CD4-positive, alpha-beta T cell treated with Interleukin-4 for 1 hour (primary cell): ENCODE results near the gene ENTPD3.
A peak's percentile ranks its signal among the peaks of the same experiment; 100 is the strongest.
"Not testable (repeated sequence)": the region's sequence is repeated elsewhere in the genome, so short reads cannot be mapped to it uniquely, and the experiment has no call there.

Experiments
- DNase-seq, 2 donors: peaks; one replicate each; pipeline ENCODE4 v3.0.0-alpha.2; 2020 to 2022

The ENTPD3 gene

DNA sequence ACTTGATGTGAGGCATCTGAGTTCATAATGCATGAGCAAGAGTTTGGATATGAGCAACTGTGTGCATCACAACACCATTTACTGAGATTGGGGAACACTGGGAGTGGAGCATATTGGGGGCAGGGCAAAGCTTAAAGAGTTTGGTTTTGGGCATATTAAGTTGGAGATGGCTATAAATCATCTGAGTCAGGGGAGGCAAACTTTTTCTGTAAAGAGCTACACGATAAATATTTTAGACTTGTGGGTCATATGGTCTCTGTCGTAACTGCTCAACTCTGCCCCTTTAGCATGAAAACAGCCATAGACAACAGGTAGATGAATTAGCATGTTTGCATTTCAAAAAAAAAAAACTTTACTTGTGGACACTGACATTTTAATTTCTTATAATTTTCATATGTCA lies 20.0 kb downstream of the ENTPD3 start:
- no peak for DNase-seq

DNA sequence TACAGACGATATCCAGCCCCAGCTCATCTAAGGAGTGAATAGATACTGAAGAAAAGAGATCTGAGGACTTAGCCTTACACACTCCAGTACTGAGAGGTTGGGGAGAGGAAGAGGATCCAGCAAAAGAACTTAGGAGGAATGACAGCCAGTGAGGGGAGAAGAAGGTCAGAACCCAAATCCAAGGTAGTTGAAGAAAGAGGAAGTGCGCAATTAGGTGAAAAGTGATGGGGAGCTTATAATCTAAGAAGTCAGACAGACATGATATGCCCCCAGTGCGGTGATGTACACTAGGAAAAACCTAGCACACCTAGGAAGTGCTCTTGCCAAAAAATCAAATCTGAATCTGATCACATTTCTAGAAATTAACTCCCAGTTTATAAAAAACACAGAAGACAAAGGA lies 20.6 kb downstream of the ENTPD3 start:
- DNase-seq, result no peak

DNA sequence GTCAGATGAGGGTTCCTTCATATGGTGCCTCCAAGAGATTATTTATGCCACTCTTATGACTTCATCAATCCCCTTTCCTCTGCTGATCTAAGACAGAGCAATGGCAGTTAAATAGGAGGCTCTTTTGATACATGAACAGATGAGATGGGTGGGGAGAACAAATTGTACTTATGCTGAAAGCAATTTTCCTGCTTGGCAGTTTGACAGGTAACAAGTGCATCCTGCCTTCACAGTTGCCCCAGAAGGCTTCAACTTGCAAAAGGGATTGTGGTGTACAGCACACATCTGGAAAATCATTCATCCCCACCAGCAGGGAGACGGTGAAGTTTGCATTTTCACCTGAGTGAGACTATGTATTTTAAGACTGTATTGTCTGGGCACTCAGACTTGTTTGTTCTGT lies 27.3 kb downstream of the ENTPD3 start:
- no peak for DNase-seq

DNA sequence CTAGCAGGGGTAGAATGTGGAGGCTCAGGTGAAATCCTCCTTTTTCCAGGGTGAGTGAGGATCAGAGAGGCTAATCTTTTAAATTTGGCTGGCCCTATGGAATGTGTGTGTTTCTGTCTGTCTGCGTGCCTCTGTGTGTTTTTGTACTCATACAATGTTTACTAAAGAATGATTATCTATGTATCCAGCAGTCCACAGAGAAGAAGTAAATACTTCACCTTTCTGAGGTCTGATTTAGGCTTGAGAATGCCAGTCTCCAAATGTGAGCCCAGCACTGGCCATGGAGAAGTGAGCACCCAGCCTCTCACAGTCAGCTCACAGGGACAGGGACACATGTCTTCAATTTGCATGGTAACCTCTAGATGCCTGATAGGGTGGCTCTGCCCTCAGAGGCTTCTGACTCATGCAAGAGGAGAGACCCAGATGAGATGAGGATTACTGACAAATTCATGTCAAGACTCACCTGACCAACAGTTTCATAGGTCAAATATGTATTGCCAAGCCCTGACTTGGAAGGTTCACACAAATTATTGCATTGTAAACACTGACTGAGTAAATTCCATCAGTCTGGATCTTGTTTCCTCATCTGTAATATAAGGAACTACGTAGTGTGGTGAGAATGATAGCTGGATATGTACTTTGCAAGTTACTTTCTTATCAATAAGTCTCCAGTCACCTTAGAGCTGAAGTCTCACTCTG lies 31.0 kb downstream of the ENTPD3 start:
- DNase-seq, result no peak

DNA sequence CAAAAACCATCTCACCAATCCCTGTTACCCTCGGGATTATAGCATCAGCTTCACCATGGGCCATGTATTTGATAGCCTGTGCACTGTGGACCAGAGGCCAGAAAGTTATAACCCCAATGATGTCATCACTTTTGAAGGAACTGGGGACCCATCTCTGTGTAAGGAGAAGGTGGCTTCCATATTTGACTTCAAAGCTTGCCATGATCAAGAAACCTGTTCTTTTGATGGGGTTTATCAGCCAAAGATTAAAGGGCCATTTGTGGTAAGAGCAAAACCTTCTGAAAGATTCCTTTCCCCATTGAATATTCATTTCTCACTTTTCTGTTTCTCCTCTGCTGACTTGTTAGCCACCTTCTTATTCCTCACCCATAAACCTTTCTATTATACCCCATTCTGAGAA lies 35.9 kb downstream of the ENTPD3 start:
- DNase-seq, result no peak

DNA sequence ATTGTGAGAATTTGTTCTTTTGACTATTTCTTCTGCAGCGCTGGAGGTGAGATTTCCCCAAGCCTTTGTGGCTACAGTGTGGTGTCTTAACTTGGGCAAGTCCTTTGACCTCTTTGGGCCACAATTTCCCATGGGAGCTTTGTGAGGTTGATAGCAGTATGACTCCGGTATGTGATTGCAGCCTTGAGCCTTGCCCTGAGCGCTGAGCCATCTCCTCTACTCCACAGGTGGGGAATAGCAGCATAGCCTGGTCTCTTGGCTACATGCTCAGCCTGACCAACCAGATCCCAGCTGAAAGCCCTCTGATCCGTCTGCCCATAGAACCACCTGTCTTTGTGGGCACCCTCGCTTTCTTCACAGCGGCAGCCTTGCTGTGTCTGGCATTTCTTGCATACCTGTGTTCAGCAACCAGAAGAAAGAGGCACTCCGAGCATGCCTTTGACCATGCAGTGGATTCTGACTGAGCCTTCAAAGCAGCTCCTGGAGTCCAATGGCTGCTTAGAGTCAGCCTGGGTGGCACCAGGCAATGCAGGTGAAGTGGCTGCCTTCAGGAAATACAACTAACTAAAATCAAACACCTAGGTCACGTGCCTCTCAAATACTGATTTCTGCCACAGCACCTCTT lies 40.2 kb downstream of the ENTPD3 start:
- no peak for DNase-seq

DNA sequence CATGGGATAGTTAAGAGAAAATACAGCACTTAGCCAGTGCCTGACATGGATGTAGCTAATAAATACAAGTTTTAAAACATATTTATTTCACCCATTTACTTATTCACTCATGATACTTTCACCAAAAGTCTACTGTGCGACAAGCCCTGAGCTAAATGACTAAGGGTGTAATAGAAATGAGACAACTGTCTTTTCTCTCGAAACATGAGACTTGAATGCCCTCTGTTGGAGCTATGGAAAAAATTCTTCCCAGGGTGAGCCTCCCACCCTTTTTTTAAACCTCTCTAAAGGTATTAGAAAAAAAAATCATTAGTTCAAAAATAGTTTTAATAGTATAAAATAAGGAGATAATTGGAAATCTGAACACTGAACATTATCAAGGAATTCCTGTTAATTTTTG lies 45.8 kb downstream of the ENTPD3 start:
- DNase-seq, result no peak

DNA sequence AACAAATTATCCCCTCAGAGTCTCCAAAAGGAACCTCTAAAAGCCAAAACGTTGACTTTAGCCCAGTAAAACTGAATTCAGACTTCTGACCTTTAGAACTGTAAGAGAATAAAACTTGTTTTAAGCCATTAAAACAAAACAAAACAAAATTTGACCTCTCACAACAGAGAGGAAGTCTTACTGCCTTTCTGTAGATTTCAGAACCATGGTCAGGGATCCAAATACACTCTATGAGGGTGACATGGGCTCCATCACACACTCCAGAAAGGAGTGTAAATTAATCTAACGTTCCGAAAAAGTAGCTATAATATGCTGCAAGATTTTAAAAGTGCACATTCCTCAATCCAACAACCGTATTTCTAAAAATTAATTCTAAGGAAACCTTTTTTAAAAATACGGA lies 50.9 kb downstream of the ENTPD3 start:
- no peak for DNase-seq

DNA sequence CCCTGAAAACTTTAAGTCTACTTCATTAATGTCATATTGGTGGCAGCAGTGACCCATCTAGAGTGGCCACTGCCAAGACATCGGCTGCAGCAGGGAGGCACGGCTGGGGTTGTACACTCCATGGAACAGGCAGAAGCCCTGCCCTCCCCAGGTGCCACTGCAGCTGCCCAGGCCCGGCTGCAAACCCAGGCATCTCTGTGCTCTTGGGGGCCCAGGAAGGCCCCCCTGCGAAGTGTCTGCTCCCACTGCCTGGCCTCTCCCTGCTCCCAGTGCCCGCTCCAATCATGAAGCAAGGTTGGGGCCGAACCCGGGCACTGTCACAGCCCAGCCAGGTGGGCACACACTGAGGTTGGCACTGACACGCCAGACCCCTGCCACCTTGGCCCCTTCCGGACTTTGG lies 58.1 kb downstream of the ENTPD3 start:
- no peak for DNase-seq

DNA sequence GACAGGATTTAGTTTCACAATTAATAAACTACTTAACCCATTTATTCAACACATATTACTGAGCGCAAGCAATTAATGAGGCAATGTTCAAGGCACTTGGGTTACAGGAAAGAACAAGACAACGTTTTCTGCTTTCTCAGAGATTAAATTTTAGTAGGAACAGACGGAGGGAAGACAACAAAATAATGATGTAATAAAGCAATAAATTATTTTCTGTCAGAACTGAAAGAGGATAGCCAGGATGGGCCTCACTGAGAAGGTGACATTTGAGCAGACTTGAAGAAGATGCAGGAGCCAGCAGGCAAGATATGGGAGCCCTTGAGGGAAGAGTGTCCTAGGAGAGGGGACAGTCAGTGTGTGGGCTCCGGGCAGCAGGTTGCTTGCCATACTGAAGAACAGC lies 58.9 kb downstream of the ENTPD3 start:
- DNase-seq, result no peak

DNA sequence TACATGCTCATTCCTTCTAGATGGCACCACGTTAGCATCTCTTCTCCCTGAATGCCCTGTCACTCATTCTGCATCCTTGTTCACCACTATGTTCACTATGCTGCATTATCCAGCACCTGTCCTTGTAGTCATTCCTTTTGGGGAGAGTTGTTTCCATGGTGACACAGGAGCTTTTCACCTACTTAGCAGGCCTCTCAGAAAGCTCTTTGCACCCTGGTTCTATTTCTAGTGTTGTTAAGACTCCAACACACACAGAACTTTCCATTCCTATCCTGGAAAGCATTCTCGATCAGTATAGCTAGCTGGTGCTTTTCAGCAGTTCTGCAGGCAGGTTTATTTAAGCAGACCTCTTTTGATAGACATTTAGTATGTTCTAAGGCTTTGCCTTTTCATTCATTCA lies 63.5 kb downstream of the ENTPD3 start:
- no peak for DNase-seq

DNA sequence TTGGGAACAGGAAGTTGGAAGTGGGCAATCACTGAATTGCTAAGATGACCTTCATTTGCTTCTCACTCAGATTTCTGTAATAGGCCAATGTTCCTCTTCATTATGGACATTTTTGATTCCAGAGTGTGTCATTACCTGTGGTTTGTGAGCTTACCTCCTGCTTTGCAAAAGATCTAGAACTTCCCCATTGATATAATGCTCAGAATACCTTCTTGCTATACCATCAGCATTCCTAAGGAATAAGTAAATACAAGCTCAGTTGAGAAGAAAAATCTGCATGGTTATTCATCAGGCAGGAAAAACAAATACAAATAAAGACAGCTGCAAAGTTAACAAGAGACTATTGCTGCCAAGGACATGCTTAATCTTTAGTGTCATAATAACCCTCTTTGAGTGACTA lies 64.6 kb downstream of the ENTPD3 start:
- no peak for DNase-seq

DNA sequence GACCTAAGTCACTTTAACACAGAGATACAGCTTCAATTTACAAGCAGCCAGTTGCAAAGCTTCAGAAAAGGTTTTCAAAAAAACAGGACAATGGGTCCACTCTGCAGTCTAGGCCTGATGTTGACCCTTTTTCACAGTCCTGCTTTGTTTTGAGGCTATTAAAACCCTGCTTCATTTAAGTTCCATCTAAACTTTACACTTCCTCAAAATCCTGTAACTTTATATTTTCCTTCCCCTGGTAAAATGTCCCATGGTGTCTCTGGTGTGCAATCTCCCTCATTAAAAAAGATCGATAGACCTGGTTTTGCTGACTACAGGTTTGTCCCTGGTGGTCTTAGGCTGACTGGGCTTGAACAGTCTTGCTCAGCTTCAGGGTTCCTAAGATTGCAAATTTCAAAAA lies 65.1 kb downstream of the ENTPD3 start:
- no peak for DNase-seq

DNA sequence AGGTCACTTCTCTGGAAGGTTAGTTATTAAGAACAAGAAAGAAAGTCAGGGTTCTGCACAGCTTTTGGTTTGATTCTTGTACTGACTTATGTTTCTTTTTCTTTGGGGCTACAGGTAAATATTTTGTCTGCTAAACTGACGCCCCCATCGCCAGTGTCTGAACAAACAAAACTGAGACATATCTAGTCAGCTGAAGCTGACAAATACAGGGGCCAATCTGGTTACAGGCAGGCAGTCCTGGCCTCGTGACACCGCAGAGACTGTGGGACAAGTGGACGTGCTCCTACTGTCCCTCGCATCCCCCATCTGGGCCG lies 65.5 kb downstream of the ENTPD3 start:
- DNase-seq, result no peak

DNA sequence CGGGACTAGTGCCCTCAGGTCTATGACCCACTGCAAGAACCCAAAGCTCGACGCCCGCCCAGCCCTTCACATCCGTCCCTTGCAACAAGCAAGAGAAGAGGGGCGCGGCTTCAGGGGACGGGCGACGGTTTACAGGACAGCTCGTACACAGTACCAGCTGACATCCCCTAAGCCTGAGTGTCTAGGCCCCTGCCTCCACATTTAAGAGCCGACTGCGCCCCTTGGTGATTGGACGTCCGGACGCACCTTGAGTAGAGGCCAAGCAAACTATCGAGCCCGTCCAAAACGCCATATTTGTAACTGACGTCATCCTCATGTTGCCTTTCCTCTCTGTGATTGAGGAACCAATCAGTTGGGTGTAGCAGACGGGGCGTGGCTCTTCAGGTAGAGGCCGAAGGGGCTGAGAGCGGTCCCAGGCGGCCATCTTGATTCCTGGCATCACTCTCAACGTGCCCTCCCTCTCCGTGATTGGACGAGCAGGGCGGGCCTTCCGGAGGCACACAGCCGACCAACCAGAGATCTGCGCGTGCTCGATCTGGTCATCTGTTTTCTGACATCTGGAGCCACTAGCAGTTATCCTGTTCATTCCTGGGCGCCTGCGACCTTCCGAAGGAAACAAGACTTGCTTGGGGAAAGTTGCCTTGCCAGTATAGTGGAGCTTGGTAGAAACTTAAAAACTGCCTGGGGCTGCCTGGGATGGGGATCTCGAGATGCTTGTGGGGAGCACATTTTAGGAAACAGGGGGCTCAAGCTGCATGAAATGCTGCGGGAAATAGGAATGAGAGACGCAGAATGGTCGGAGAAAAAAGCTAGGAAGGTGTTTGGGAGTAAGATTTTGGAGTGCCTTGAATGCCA lies 66.1 kb downstream of the ENTPD3 start:
- DNase-seq, result peak; percentile 97 to 98

DNA sequence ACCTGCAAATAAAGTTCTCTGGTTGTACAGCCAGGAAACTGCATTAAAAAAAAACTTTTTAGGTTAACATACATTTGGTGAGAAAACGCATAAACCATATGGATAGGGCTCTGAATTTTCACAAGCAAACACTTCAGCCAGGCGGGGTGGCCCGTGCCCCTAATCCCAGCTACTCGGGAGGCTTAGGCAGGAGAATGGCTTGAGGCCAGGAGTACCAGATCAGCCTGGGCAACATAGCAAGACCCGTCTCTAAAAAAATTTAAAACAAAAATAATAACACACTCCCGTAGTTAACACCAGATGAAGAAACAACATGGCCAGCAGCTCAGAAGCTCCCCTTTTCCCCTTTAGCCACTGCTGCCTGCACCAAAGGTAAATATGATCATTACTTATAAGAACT lies 66.9 kb downstream of the ENTPD3 start:
- no peak for DNase-seq

DNA sequence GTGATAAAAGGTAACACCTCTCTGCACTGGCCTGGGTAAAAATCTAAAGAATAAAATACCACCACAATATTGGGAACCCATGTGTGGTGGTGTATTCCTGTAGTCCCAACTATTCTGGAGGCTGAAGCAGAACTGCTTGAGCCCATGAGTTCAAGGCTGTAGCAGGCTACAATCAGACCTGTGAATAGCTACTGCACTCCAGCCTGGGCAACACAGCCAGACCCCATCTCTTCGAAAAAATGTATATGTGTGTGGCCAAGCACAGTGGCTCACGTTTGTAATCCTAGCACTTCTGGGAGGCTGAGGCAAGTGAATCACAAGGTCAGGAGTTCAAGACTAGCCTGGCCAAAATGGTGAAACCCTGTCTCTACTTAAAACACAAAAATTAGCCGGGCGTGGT lies 68.3 kb downstream of the ENTPD3 start:
- no peak for DNase-seq

DNA sequence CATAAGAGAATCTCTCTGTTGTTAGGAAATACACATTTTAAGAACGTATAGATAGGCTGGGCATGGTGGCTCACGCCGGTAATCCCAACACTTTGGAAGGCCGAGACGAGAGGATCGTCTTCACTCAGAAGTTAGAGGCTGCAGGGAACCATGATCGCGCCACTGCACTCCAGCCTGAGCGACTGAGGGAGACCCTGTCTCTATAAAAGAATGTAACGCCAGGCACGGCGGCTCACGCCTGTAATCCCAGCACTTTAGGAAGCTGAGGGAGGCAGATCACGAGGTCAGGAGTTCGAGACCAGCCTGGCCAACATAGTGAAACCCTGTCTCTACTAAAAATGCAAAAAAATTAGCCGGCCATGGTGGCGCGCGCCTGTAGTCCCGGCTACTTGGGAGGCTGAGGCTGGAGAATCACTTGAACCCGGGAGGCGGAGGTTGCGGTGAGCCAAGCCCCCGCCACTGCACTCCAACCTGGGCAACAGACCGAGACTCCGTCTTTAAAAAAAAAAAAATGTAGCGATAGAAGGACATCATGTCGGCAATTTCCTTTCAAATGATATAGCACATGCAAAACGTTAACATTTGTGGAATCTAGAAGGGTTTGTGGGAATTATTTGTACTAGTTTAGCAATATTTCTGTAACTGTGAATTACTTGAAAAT lies 69.4 kb downstream of the ENTPD3 start:
- no peak for DNase-seq

DNA sequence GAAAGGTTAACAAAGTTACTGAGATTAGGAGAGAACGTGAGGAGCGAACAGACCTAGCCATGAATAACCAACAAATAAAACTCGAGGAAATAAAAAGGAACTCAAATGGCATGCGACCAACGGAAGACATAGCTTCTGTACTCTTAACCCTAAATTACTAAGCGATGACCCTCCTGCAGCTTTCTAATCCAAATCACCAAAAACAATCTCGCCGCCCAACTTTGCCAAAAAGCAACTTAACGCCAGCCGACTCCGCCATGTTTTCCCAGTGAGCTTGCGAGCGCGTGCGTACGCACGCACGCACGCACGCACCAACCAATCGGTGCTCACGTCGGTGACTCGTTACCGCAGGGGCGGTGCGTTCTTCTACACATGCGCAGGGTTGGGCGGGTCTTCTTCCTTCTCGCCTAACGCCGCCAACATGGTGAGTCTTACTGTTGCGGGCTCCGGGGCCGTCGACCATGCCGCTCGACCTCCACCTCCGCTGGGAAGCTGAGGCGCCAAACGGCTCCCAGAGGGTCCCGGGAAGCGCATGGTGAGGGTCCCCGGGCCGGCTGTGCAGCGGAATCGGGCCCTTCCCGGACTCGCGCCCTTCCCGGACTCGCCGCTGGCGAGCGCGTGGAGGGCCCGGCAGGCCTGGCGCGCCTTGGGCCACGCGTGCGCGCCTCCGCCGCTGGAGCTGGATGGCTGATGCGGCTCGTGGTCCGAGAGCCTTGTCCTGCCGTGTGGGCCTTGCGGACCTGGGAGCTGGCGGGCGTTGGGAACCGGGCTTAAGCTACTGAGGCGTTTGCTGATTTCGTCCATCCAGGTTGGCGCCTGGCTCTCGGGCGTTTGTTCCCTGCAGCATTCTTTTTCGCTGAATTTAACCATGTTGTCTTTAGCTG lies 70.2 kb downstream of the ENTPD3 start, which contains the start of gene RPL14:
RPL14 (plus strand) TSS at position 400 of the 884 bp plus-strand sequence; CDS start at position 533, 133 bp downstream.
- peak; percentile 95 for DNase-seq

DNA sequence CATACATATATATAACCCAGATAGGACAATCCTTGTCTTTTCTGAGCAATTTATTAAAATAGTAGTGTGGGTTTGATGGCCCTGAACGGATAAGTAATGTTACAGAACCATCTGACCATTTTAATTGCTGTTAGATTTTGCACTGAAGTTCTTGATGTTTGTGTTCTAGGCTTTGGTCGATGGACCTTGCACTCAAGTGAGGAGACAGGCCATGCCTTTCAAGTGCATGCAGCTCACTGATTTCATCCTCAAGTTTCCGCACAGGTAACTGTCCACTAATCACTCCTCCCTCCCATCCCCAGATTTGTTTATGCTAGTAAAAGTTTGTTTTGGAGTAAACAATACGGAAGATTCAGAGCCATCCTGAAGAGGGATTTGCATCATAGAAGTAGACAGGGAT lies 71.5 kb downstream of the ENTPD3 start:
- DNase-seq, result no peak

DNA sequence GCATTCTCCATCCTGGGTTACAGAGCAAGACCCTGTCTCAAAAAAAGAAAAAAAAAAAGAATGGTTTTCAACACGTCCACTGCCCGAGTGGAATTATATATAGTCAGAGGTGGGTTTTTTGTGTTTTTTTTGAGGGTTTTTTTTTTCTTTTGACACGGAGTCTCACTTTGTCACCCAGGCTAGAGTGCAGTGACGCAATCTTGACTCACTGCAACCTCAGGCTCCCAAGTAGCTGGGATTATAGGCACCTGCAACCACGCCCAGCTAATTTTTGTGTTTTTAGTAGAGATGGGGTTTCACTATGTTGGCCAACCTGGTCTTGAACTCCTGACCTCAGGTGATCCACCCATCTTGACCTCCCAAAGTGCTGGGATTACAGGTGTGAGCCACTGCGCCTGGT lies 73.5 kb downstream of the ENTPD3 start:
- DNase-seq, result not testable (repeated sequence)

DNA sequence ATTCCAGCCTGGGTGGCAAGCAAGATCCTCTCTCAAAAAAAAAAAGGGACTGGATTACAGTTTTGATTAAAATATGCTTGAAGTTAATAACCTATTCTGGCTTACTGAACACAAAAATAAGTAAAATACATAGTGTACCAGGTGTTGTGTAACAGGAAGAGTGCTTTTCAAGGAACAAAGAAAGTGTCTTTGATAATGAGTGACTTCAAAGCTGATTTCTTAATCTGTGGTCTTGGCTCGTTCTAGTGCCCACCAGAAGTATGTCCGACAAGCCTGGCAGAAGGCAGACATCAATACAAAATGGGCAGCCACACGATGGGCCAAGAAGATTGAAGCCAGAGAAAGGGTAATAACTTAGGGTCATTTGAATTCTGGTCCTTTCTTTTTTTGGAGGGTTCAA lies 74.2 kb downstream of the ENTPD3 start:
- no peak for DNase-seq

DNA sequence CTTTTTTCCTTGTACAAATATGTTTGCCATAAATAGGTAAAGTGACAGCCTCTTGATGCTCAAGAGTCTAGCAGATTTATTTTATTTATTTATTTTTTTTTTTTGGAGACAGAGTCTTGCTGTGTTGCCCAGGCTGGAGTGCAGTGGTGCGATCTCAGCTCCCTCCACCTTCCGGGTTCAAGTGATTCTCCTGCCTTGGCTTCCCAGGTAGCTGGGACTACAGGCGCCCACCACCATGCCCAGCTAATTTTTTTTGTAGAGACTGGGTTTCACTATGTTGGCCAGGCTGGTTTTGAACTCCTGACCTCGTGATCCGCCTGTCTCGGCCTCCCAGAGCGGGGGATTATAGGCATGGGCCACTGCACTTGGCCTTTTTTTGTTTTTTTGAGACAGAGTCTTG lies 75.9 kb downstream of the ENTPD3 start:
- not testable (repeated sequence) for DNase-seq
